ENCODE measurements around the gene AMTN.

Gene AMTN

DNA sequence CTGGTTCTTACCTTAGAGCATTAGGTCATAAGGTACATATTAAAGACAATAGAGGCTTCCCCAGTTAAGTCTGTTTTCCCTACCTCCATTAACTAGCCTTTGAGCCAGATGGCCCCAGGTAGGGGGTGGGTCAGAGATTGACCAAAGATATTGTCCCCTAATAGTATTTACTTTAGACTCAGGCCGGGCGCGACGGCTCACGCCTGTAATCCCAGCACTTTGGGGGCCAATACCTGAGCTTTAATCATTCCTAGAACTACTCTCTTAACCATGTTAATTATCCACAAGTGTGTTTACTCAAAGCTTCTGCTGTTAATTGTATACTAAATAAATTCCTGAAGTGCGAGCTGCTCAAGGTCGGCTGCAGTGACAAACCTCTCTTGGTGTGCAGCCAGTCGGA, 45.7 kb downstream of the AMTN start:
- DNase-seq = no peak

DNA sequence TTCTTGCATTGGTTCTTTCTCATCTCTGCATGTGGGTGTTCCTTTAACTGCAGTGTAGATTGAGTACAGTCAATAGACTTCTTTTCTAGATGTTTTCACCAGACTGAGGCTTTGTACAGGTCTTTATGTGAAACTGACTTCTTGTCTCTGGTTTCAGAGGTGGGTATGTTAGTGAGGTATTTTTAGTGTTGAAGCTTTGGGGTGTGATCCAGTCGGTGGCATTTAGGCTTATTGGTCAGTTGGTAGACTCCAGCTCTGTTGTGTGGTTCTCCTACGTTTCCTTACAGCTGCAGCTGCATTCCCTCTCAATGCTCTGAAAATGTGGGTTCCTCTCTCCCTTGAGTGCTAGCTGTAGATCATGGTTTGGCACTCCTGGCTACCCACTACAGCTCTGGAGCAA, 52.4 kb downstream of the AMTN start:
- no peak for DNase-seq

DNA sequence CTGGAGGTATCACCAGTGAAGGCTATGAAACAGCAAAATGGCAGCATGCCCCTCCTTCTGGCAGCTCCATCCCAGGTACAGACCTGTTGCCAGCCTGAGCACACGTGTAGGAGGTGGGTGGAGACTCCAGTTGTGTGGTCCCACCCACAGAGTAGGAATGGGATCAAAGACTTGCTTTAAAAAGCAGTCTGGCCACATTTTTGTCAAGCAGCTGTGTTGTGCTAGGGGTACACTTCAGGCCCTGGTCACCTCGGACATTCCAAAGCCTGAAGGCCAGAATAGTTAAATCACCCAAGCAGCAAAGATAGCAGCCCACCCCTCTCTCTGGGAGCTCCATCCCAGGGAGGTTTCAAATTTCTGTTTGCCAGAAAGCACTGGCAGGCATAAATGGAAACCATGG, 53.4 kb downstream of the AMTN start:
- DNase-seq = no peak

DNA sequence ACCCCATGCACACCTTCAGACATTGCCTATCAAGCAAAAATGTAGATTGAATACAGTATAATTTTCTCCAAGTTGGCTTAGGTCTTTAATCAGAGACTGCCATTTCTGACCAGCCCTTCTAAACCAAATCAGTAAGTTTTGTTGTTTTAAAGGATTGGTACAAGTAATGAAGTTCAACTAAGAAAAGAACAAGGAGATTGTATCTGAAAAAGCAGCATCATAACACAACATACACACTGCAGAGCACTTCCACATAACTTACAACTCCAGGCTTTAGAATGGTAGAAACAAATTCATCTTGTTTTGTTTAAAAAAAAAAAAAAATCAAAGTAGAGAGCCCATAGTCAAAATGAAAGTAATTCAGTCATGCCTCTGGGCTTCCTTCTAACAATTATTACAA, 57.6 kb downstream of the AMTN start:
- no peak for DNase-seq

DNA sequence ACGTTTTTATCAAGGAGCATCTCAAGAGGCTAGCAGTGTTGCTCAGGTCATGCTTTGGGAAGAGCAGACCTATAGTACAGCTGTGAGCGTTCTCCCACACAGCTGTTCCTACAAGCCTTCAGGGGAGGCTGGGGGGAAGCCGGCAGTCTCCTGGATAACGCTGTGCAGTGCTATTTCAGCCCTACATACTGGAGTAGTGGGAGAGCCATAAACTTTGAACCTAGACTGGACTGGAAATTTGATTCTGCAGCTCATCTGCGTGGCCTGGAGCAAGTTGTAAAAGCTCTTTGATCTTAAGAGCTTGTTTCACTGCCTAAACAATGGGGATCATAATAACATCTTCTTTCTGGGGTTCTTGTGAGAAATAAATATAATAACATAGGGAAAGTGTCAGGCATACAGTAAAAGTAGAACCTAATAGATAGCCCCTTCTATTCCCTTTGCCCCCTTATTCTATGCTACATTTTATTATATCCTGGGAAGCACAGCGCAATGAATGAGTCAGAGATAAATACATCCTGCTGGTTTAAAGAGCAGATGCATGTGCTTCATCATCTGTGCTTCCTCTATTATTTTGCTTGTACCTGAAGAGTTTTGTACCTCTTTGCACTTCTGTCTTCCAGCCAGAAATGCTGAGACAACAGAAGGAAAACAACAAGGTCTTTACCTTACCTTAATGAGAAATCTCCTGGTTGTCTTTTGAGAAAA, 59.0 kb downstream of the AMTN start:
- no peak for DNase-seq

DNA sequence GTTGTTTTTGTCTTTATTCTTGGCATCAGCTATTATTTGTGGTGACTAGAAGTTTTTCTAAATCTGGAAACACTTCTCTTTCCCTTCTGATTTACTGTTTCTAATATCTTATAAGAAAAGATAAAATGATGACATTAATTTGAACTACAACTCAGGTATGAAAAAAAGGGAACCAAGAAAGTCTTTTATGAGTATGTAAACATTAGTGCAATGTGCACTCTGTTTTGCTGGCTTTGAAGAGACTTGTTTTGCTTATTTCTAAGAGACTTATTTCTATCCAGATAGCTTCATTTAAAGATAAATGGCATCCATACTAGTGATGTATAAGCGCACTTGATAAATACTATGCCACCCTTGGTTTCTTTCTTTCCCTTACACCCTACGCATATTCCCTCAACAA, 63.6 kb downstream of the AMTN start:
- no peak for DNase-seq
